ENCODE results near the gene ELOVL1. TPM values are rescaled to one million over a fixed set of nuclear protein-coding genes. Genes with fewer than 3 reads are reported as not detected.
A peak's percentile ranks its signal among the peaks of the same experiment; 100 is the strongest.

Gene ELOVL1
- total RNA-seq, 1 experiment from 2014 or later, result 48.5 TPM

GRCh38 chr1:43388613-43389012 lies 20.8 kb upstream of the ELOVL1 start:
- peak overlapping the region; percentile 98 for H3K4me3 ChIP-seq (ENCODE audit: low read length)
- peaks cover 59% of the 10 kb centered on the region for H3K79me2 ChIP-seq (ENCODE audit: low read length)
- peak overlapping the region; percentile 7; the same call in 1 of the 2 replicates for H3K27ac ChIP-seq (ENCODE audit: low read length)

DNA sequence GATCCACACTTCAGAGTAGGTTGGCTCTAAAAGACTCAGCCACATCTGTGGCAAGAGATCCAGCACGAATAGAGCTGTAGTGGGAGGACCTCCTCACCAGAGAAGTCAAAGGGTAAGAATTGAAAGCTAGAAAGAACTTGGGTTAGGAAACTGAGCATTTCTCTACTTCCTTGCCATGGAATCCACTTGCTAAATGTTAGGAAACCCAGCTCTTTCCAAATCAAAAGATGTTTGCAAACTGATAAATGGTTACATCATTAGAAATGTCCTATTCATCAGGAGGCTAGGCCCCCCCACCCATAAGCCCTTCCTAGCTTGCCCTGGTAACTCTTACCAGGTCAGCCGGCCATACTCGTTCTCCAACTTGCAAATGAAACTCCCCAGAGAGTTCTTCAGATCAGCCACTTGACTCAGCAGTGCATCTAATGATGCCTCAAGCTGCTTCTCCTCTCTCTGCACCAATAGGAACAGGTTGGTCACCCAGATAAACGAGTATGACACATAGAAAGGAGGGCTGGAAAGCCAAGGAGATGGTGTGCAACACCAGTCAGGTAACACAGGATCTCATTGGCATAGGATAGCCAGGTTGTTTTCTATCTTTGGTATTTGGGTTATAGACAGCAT lies 20.3 kb upstream of the ELOVL1 start:
- no peaks in the 10 kb centered on the region for H3K9me2 ChIP-seq (replicated peaks; ENCODE audit: insufficient read depth, low read length)
- H3K27ac ChIP-seq (ENCODE audit: low read length), result no peak overlapping the region; the same call in 1 of the 2 replicates
- H3K9ac ChIP-seq (ENCODE audit: low read length), result peak overlapping the region; percentile 93
- DNase-seq, result peak; percentile 52
- peak overlapping the region; percentile 83 for H3K4me2 ChIP-seq (ENCODE audit: low read depth, low read length, poor library complexity, severe bottlenecking)
- H3K4me3 ChIP-seq (ENCODE audit: low read length), result peak overlapping the region; percentile 98
- H3K4me1 ChIP-seq (ENCODE audit: low read length), result peaks cover 27% of the 10 kb centered on the region
- peaks cover 54% of the 10 kb centered on the region for H3K79me2 ChIP-seq (ENCODE audit: low read length)
- peaks cover 30% of the 10 kb centered on the region; the same call in 1 of the 2 replicates for H3K36me3 ChIP-seq (ENCODE audit: insufficient read depth, low read length)
- no peaks in the 10 kb centered on the region for H3K9me3 ChIP-seq (ENCODE audit: low read length)
- 0 out of 2 replicates have a peak, but pooled peaks cover 13% of the 10 kb centered on the region for H4K20me1 ChIP-seq (ENCODE audit: insufficient read depth, low read depth, low read length)
- H3K27me3 ChIP-seq (ENCODE audit: low read length), result no peaks in the 10 kb centered on the region
- no peak overlapping the region for H2AFZ ChIP-seq (ENCODE audit: low read length)

More at GRCh38 chr1:43388613-43389012, 20.8 kb upstream of the ELOVL1 start:
- no peak for DNase-seq
- Histone ChIP-seq H3K4me1 (ENCODE audit: low read length) (peaks cover 27% of the 10 kb centered on the region), H3K4me2 (ENCODE audit: low read depth, low read length, poor library complexity, severe bottlenecking) (peak overlapping the region; percentile 83), H3K27me3 (ENCODE audit: low read length) (no peaks in the 10 kb centered on the region), H2AFZ (ENCODE audit: low read length) (no peak overlapping the region), H3K36me3 (ENCODE audit: insufficient read depth, low read length) (peaks cover 30% of the 10 kb centered on the region; the same call in 1 of the 2 replicates), H3K9me3 (ENCODE audit: low read length) (no peaks in the 10 kb centered on the region), H4K20me1 (ENCODE audit: insufficient read depth, low read depth, low read length) (0 out of 2 replicates have a peak, but pooled peaks cover 13% of the 10 kb centered on the region), H3K9ac (ENCODE audit: low read length) (peak overlapping the region; percentile 93), H3K9me2 (replicated peaks; ENCODE audit: insufficient read depth, low read length) (no peaks in the 10 kb centered on the region)

DNA sequence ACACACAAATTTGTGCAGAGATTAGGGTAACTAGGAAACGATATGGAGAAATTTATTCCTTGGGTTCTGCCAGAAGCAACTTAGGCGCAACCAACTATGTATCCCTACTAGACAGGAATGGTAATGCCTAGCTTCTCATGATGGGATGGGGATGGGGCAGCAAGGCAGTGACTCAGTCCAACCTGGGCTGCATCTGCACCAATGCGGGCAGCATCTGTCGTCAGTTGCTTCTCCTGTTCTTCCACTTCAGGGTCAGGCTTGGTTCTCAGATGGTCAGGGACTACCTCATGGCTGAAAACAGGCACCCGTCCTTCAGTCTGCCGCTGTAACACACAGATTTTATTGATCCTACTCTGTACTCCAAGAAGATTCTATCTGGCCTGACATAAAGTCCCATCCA lies 18.9 kb upstream of the ELOVL1 start:
- H3K9me3 ChIP-seq (ENCODE audit: low read length), result no peaks in the 10 kb centered on the region
- H3K4me3 ChIP-seq (ENCODE audit: low read length), result no peak overlapping the region
- H3K9me2 ChIP-seq (replicated peaks; ENCODE audit: insufficient read depth, low read length), result no peaks in the 10 kb centered on the region
- 0 out of 2 replicates have a peak, but pooled peaks cover 13% of the 10 kb centered on the region for H4K20me1 ChIP-seq (ENCODE audit: insufficient read depth, low read depth, low read length)
- no peak overlapping the region for H2AFZ ChIP-seq (ENCODE audit: low read length)
- peaks cover 44% of the 10 kb centered on the region for H3K79me2 ChIP-seq (ENCODE audit: low read length)
- no peak overlapping the region for H3K4me2 ChIP-seq (ENCODE audit: low read depth, low read length, poor library complexity, severe bottlenecking)
- no peak for DNase-seq
- H3K4me1 ChIP-seq (ENCODE audit: low read length), result peaks cover 24% of the 10 kb centered on the region
- peaks cover 38% of the 10 kb centered on the region for H3K36me3 ChIP-seq (ENCODE audit: insufficient read depth, low read length)
- H3K27me3 ChIP-seq (ENCODE audit: low read length), result no peaks in the 10 kb centered on the region
- H3K9ac ChIP-seq (ENCODE audit: low read length), result no peak overlapping the region
- no peak overlapping the region for H3K27ac ChIP-seq (ENCODE audit: low read length)

GRCh38 chr1:43383449-43383848 lies 15.6 kb upstream of the ELOVL1 start:
- Histone ChIP-seq H3K4me1 (ENCODE audit: low read length) (peaks cover 9% of the 10 kb centered on the region), H3K79me2 (ENCODE audit: low read length) (peaks cover 12% of the 10 kb centered on the region), H3K36me3 (ENCODE audit: insufficient read depth, low read length) (peaks cover 38% of the 10 kb centered on the region), H3K27me3 (ENCODE audit: low read length) (no peaks in the 10 kb centered on the region), H3K9ac (ENCODE audit: low read length) (no peak overlapping the region), H3K4me2 (ENCODE audit: low read depth, low read length, poor library complexity, severe bottlenecking) (no peak overlapping the region), H3K9me3 (ENCODE audit: low read length) (no peaks in the 10 kb centered on the region), H3K4me3 (ENCODE audit: low read length) (no peak overlapping the region), H3K27ac (ENCODE audit: low read length) (no peak overlapping the region), H3K9me2 (replicated peaks; ENCODE audit: insufficient read depth, low read length) (no peaks in the 10 kb centered on the region), H4K20me1 (ENCODE audit: insufficient read depth, low read depth, low read length) (0 out of 2 replicates have a peak, but pooled peaks cover 7% of the 10 kb centered on the region), H2AFZ (ENCODE audit: low read length) (no peak overlapping the region)
- DNase-seq, result no peak

- Histone ChIP-seq H3K27ac (ENCODE audit: low read length) (no peak overlapping the region), H3K9me2 (replicated peaks; ENCODE audit: insufficient read depth, low read length) (no peaks in the 10 kb centered on the region), H3K9me3 (ENCODE audit: low read length) (no peaks in the 10 kb centered on the region), H2AFZ (ENCODE audit: low read length) (no peak overlapping the region), H3K79me2 (ENCODE audit: low read length) (no peaks in the 10 kb centered on the region), H3K4me3 (ENCODE audit: low read length) (no peak overlapping the region), H3K4me2 (ENCODE audit: low read depth, low read length, poor library complexity, severe bottlenecking) (no peak overlapping the region), H3K4me1 (ENCODE audit: low read length) (no peaks in the 10 kb centered on the region), H3K9ac (ENCODE audit: low read length) (no peak overlapping the region), H3K36me3 (ENCODE audit: insufficient read depth, low read length) (peaks cover 32% of the 10 kb centered on the region), H4K20me1 (ENCODE audit: insufficient read depth, low read depth, low read length) (no peaks in the 10 kb centered on the region), H3K27me3 (ENCODE audit: low read length) (no peaks in the 10 kb centered on the region)
- no peak for DNase-seq
Measured at GRCh38 chr1:43382027-43382779, 14.4 kb upstream of the ELOVL1 start.

DNA sequence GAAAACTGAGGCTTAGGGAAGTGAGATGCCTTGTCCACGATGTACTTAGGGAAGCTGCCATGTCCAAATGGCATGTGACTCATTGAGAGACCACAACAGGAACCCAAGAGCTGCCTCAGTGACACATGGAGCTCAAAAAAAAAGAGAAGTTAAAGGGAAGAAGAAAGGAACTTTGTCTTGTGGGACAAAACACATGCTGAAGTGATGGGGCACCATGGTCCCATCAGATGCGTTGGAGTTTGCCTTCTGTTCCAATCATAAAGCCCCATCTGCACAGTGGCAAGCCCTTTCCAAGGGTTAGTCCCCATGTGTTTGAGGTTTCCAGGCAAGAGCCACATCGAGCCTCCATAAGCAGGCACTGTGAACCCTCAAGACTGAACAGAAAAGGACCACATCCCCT lies 13.8 kb upstream of the ELOVL1 start:
- peaks cover 27% of the 10 kb centered on the region for H3K36me3 ChIP-seq (ENCODE audit: insufficient read depth, low read length)
- H3K27ac ChIP-seq (ENCODE audit: low read length), result no peak overlapping the region

DNA sequence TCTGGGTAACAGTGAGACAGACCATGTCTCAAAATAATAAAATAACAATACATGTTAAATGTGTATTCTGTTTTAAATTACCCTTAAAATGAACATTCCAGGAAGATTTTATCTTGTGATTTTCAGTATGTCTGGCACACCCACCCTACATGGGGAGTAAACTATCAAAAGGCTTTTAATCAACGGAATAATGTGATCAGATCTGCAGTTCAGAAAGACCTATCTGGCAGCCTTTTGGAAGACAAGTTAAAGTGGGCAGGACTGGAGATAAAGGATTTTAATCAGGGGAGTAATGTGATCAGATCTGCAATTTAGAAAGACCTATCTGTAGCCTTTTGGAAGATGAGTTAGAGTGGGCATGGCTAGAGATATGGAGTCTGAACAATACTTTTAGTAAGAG lies 11.7 kb upstream of the ELOVL1 start:
- no peak overlapping the region for H3K4me3 ChIP-seq (ENCODE audit: low read length)
- no peak overlapping the region for H3K27ac ChIP-seq (ENCODE audit: low read length)
- no peak for DNase-seq
- no peak overlapping the region for H2AFZ ChIP-seq (ENCODE audit: low read length)
- no peaks in the 10 kb centered on the region for H3K9me3 ChIP-seq (ENCODE audit: low read length)
- peaks cover 10% of the 10 kb centered on the region for H3K36me3 ChIP-seq (ENCODE audit: insufficient read depth, low read length)
- no peaks in the 10 kb centered on the region for H3K9me2 ChIP-seq (replicated peaks; ENCODE audit: insufficient read depth, low read length)
- H3K79me2 ChIP-seq (ENCODE audit: low read length), result no peaks in the 10 kb centered on the region
- H4K20me1 ChIP-seq (ENCODE audit: insufficient read depth, low read depth, low read length), result no peaks in the 10 kb centered on the region
- H3K4me2 ChIP-seq (ENCODE audit: low read depth, low read length, poor library complexity, severe bottlenecking), result no peak overlapping the region
- no peaks in the 10 kb centered on the region for H3K27me3 ChIP-seq (ENCODE audit: low read length)
- H3K4me1 ChIP-seq (ENCODE audit: low read length), result no peaks in the 10 kb centered on the region
- H3K9ac ChIP-seq (ENCODE audit: low read length), result no peak overlapping the region

More for the DNA sequence above, 13.8 kb upstream of the ELOVL1 start:
- Histone ChIP-seq H3K4me1 (ENCODE audit: low read length) (no peaks in the 10 kb centered on the region), H3K9me3 (ENCODE audit: low read length) (no peaks in the 10 kb centered on the region), H3K9ac (ENCODE audit: low read length) (no peak overlapping the region), H2AFZ (ENCODE audit: low read length) (no peak overlapping the region), H3K79me2 (ENCODE audit: low read length) (no peaks in the 10 kb centered on the region), H3K4me2 (ENCODE audit: low read depth, low read length, poor library complexity, severe bottlenecking) (no peak overlapping the region), H3K4me3 (ENCODE audit: low read length) (no peak overlapping the region), H3K9me2 (replicated peaks; ENCODE audit: insufficient read depth, low read length) (no peaks in the 10 kb centered on the region), H4K20me1 (ENCODE audit: insufficient read depth, low read depth, low read length) (no peaks in the 10 kb centered on the region), H3K27me3 (ENCODE audit: low read length) (no peaks in the 10 kb centered on the region)
- no peak for DNase-seq

DNA sequence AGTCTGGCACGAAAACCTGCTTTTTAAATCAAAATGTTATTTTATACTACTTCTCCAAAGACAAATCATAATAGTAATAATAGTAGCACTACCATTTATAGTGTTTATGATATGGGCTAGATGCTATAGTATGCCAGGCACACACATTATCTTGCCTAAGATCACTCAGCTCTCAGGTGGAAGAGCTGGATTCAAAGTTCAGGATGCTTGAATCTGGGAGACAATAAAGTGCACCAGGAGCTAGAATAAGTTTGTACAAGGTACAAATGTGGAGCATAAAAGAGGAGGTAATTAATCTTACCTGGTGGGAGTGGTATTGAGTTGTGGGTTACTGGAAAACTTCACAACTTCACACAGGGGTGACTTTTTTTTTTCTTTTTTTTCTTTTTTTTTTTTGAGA lies 10.0 kb upstream of the ELOVL1 start:
- H3K9ac ChIP-seq (ENCODE audit: low read length), result no peak overlapping the region
- no peak for DNase-seq

More for the DNA sequence above, 10.0 kb upstream of the ELOVL1 start:
- no peak overlapping the region for H2AFZ ChIP-seq (ENCODE audit: low read length)
- peaks cover 6% of the 10 kb centered on the region for H3K36me3 ChIP-seq (ENCODE audit: insufficient read depth, low read length)
- H3K4me1 ChIP-seq (ENCODE audit: low read length), result no peaks in the 10 kb centered on the region
- H4K20me1 ChIP-seq (ENCODE audit: insufficient read depth, low read depth, low read length), result no peaks in the 10 kb centered on the region
- H3K9me3 ChIP-seq (ENCODE audit: low read length), result no peaks in the 10 kb centered on the region
- H3K27me3 ChIP-seq (ENCODE audit: low read length), result no peaks in the 10 kb centered on the region
- H3K9me2 ChIP-seq (replicated peaks; ENCODE audit: insufficient read depth, low read length), result no peaks in the 10 kb centered on the region
- no peaks in the 10 kb centered on the region for H3K79me2 ChIP-seq (ENCODE audit: low read length)
- H3K4me3 ChIP-seq (ENCODE audit: low read length), result no peak overlapping the region
- H3K27ac ChIP-seq (ENCODE audit: low read length), result no peak overlapping the region
- no peak overlapping the region for H3K4me2 ChIP-seq (ENCODE audit: low read depth, low read length, poor library complexity, severe bottlenecking)
